ENCODE measurements around the gene RSRC1. TPM values are rescaled to one million over a fixed set of nuclear protein-coding genes. Genes with fewer than 3 reads are reported as not detected.

Gene RSRC1
- total RNA-seq, 1 experiment from 2014 or later: 37.9 TPM

- no peaks in the 10 kb centered on the region for H3K4me1 Mint-ChIP-seq
- H2BK120ac ChIP-seq (ENCODE audit: low read depth, low read length, poor library complexity, severe bottlenecking): no peak overlapping the region
- no peak overlapping the region for H3K4me3 Mint-ChIP-seq
- no peaks in the 10 kb centered on the region; a peak in 1 of 7 replicates for H3K36me3 Mint-ChIP-seq (ENCODE audit: insufficient read depth in 1 of 3, low read depth in 3 of 3)
- H3K56ac ChIP-seq (ENCODE audit: insufficient read length, low read depth, low read length): no peak overlapping the region
- no peaks in the 10 kb centered on the region for H3K9me3 Mint-ChIP-seq
- H3K4me1 ChIP-seq (ENCODE audit: insufficient read depth, low read length): no peaks in the 10 kb centered on the region
- no peaks in the 10 kb centered on the region for H3K23me2 ChIP-seq (ENCODE audit: insufficient read length, low read depth, low read length, poor library complexity, severe bottlenecking)
- H3K79me2 ChIP-seq (ENCODE audit: insufficient read depth, low read length): no peaks in the 10 kb centered on the region
- H4K91ac ChIP-seq (ENCODE audit: insufficient read length, low read depth, low read length): no peak overlapping the region
- TF ChIP-seq, protein P1, sequence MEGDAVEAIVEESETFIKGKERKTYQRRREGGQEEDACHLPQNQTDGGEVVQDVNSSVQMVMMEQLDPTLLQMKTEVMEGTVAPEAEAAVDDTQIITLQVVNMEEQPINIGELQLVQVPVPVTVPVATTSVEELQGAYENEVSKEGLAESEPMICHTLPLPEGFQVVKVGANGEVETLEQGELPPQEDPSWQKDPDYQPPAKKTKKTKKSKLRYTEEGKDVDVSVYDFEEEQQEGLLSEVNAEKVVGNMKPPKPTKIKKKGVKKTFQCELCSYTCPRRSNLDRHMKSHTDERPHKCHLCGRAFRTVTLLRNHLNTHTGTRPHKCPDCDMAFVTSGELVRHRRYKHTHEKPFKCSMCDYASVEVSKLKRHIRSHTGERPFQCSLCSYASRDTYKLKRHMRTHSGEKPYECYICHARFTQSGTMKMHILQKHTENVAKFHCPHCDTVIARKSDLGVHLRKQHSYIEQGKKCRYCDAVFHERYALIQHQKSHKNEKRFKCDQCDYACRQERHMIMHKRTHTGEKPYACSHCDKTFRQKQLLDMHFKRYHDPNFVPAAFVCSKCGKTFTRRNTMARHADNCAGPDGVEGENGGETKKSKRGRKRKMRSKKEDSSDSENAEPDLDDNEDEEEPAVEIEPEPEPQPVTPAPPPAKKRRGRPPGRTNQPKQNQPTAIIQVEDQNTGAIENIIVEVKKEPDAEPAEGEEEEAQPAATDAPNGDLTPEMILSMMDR (conservative IDR thresholded peaks at IDR 0.05): no peak
- H3K27ac Mint-ChIP-seq: no peak overlapping the region
- H3K18ac ChIP-seq (ENCODE audit: insufficient read length, low read depth, low read length): no peak overlapping the region
- no peaks in the 10 kb centered on the region for H3K79me1 ChIP-seq (ENCODE audit: insufficient read depth, low read depth, low read length, poor library complexity, severe bottlenecking)
- no peak overlapping the region for H2BK5ac ChIP-seq (ENCODE audit: insufficient read length, low read length)
- H4K5ac ChIP-seq (ENCODE audit: insufficient read length, low read depth, low read length): no peak overlapping the region
- H2AFZ ChIP-seq (ENCODE audit: low read length): no peak overlapping the region
- H2BK15ac ChIP-seq (ENCODE audit: low read depth, low read length): no peak overlapping the region
- no peak overlapping the region for H3K14ac ChIP-seq (ENCODE audit: insufficient read depth, low read length)
- no peaks in the 10 kb centered on the region for H3K9me3 ChIP-seq (ENCODE audit: control insufficient read depth, low read depth, low read length)
- H2AK5ac ChIP-seq (ENCODE audit: insufficient read length, low read length): no peak overlapping the region
- no peak overlapping the region for H2BK12ac ChIP-seq (ENCODE audit: insufficient read length, low read depth, low read length)
- no peak overlapping the region for H3K4ac ChIP-seq (ENCODE audit: low read depth, low read length)
- no peaks in the 10 kb centered on the region for H3K27me3 ChIP-seq (ENCODE audit: insufficient read depth, low read length)
- no peak overlapping the region for H3K4me2 ChIP-seq (ENCODE audit: insufficient read depth, insufficient read length, low read length)
- H3K27me3 Mint-ChIP-seq (ENCODE audit: low read depth): no peaks in the 10 kb centered on the region
- H3K23ac ChIP-seq (ENCODE audit: insufficient read length, low read depth, low read length): no peak overlapping the region
- no peak for DNase-seq
- no peaks in the 10 kb centered on the region for H4K20me1 ChIP-seq (ENCODE audit: control insufficient read depth, insufficient read depth, insufficient read length)
- no CpG with 5 or more reads among the region's 3 CpGs for WGBS (ENCODE audit: extremely low coverage, insufficient read length, low lambda C conversion rate)
- no peak overlapping the region for H3K27ac ChIP-seq (ENCODE audit: insufficient read length, low read depth, low read length)
- no peak overlapping the region for H3K9ac ChIP-seq (ENCODE audit: extremely low read depth, insufficient read length, low read length)
- H4K8ac ChIP-seq (replicated peaks; ENCODE audit: insufficient read length, low read depth, low read length): no peak overlapping the region
- no peak overlapping the region for H3T11ph ChIP-seq (ENCODE audit: low read length)
- no peak overlapping the region for H2BK20ac ChIP-seq (ENCODE audit: low read depth, low read length, poor library complexity, severe bottlenecking)
Measured at GRCh38 chr3:158471639-158472294, 361.9 kb downstream of the RSRC1 start.
